K562 (cell line): ENCODE results near the gene POPDC2. TPM values are rescaled to one million over a fixed set of nuclear protein-coding genes. Genes with fewer than 3 reads are reported as not detected.

Experiments used
- C11orf30 ChIP-seq: fragments of 450-650 bp; IDR thresholded peaks from 2 replicates; pipeline ENCODE4 v1.6.1; 2016; ENCODE audit warnings: low read depth, mild to moderate bottlenecking
- CEBPG ChIP-seq, 3 experiments: fragments of 200-800 bp in 1 of 3; sonication (Bioruptor generic) in 1 of 3; sonication (generic) in 1 of 3; formaldehyde crosslinking in 1 of 3; IDR thresholded peaks in 2 of 3; conservative IDR thresholded peaks in 1 of 3; 2 replicates each; pipeline versions ENCODE4 v1.6.1 to v1.8.0; 2016 to 2022; ENCODE audit warnings: missing compliant biosample characterization in 2 of 3, missing genetic modification characterization in 2 of 3, mild to moderate bottlenecking in 1 of 3, missing genetic modification reagents in 1 of 3
- E2F5 ChIP-seq: sonication (generic); formaldehyde crosslinking; IDR thresholded peaks from 2 replicates; pipeline ENCODE4 v1.8.0; 2022; ENCODE audit warnings: mild to moderate bottlenecking, missing genetic modification reagents
- E4F1 ChIP-seq: fragments of 250-450 bp; sonication (Bioruptor Pico); IDR thresholded peaks from 2 replicates; pipeline ENCODE4 v1.5.0; 2021; ENCODE audit warnings: mild to moderate bottlenecking, borderline replicate concordance
- FOXJ3 ChIP-seq: sonication (generic); formaldehyde crosslinking; IDR thresholded peaks from 2 replicates; pipeline ENCODE4 v1.4.0; 2020; ENCODE audit warnings: mild to moderate bottlenecking, missing genetic modification reagents
- FOXP4 ChIP-seq: sonication (generic); formaldehyde crosslinking; IDR thresholded peaks from 2 replicates; pipeline ENCODE4 v1.8.0; 2022; ENCODE audit warnings: mild to moderate bottlenecking, missing genetic modification reagents, borderline replicate concordance
- GATAD2A ChIP-seq: fragments of 450-650 bp; IDR thresholded peaks from 2 replicates; pipeline ENCODE4 v1.6.1; 2017
- MAFG ChIP-seq: fragments of 450-650 bp; conservative IDR thresholded peaks from 2 replicates; pipeline ENCODE4 v1.6.1; 2016; ENCODE audit warnings: missing genetic modification characterization, missing compliant biosample characterization
- PHB ChIP-seq: fragments of 250-450 bp; sonication (Bioruptor Pico); IDR thresholded peaks from 2 replicates; pipeline ENCODE4 v1.5.0; 2021
- PKNOX1 ChIP-seq: fragments of 450-650 bp; IDR thresholded peaks from 2 replicates; pipeline ENCODE4 v1.6.1; 2016
- RBM15 ChIP-seq: fragments of 200-400 bp; formaldehyde crosslinking; IDR thresholded peaks from 2 replicates; pipeline ENCODE4 v1.6.1; 2018; ENCODE audit warnings: mild to moderate bottlenecking, low read length, moderate library complexity; ENCODE audit not compliant: insufficient read depth
- RNF2 ChIP-seq: sonication (generic); IDR thresholded peaks from 2 replicates; pipeline ENCODE4 v1.6.1; 2016
- SP2 ChIP-seq: IDR thresholded peaks from 2 replicates; pipeline ENCODE4 v1.6.1; 2011; ENCODE audit warnings: mild to moderate bottlenecking, low read depth, low read length, moderate library complexity; ENCODE audit not compliant: poor library complexity, severe bottlenecking; ENCODE audit errors: extremely low read depth
- SPI1 ChIP-seq: IDR thresholded peaks from 2 replicates; pipeline ENCODE4 v1.6.1; 2011; ENCODE audit warnings: low read depth, low read length, control low read depth, borderline replicate concordance
- THRB ChIP-seq: fragments of 450-650 bp; formaldehyde crosslinking; conservative IDR thresholded peaks from 2 replicates; pipeline ENCODE4 v1.4.0; 2022; ENCODE audit warnings: mild to moderate bottlenecking, missing genetic modification characterization
- USF1 ChIP-seq: sonication (generic); formaldehyde crosslinking; IDR thresholded peaks from 2 replicates; pipeline ENCODE4 v1.9.0; 2022; ENCODE audit warnings: mild to moderate bottlenecking, missing genetic modification reagents
- ZSCAN29 ChIP-seq: fragments of 450-650 bp; IDR thresholded peaks from 2 replicates; pipeline ENCODE4 v1.6.1; 2017
- polyA plus RNA-seq, 8 experiments: library from polyadenylated mRNA; depleted of rRNA in 4 of 8; stranded (reverse) in 5 of 8; unstranded in 3 of 8; fragments of >200 nt; fragmentation: Nextera tagmentation in 2 of 8; fragmentation: Illumina TruSeq in 1 of 8; extraction: Ambion mirVana in 2 of 8; extraction: Trizol in 1 of 8; gene quantifications; 2 replicates each; pipeline versions ENCODE4 v1.2.1 to v1.2.3, GENCODE V29; 2011 to 2014; ENCODE audit warnings: inconsistent platforms in 1 of 8, missing spikeins in 1 of 8
- total RNA-seq, 7 experiments: library from RNA; depleted of rRNA in 6 of 7; stranded (reverse); fragments of >200 nt in 6 of 7; fragmentation: Illumina TruSeq in 2 of 7; extraction: Trizol in 2 of 7; gene quantifications; 2 replicates each; pipeline versions ENCODE4 v1.2.1 to v1.2.3, GENCODE V29; 2011 to 2021; ENCODE audit warnings: low replicate concordance in 1 of 7

POPDC2 gene
- total and polyA plus RNA-seq, 9 of the 15 experiments (the other 6 are each of a cell fraction or from before 2014, with no cell fraction given): 0.08 to 0.32 (median 0.13) TPM; not detected in 4

GRCh38 chr3:119595639-119596334, 64.6 kb downstream of the POPDC2 start (continued):
- TF ChIP-seq SPI1 (no peak), E2F5 (CRISPR knock-in tag) (no peak), E4F1 (CRISPR knock-in tag) (no peak), FOXJ3 (CRISPR knock-in tag) (no peak), ZSCAN29 (no peak), MAFG (tag) (peak; percentile 65), C11orf30 (peak; percentile 73), RBM15 (no peak), GATAD2A (no peak), FOXP4 (CRISPR knock-in tag) (no peak), RNF2 (no peak), THRB (CRISPR knock-in tag) (no peak), USF1 (no peak), SP2 (no peak), PKNOX1 (peak; percentile 89), CEBPG (CRISPR knock-in tag; IDR thresholded peaks at IDR 0.05) (no peak), CEBPG (tag; conservative IDR thresholded peaks at IDR 0.05 in 1 of 2, IDR thresholded peaks at IDR 0.05 in 1 of 2) (no peak), PHB (CRISPR knock-in tag) (no peak)
